H1 (cell line): ENCODE measurements around the gene PBX3. TPM values are rescaled to one million over a fixed set of nuclear protein-coding genes. Genes with fewer than 3 reads are reported as not detected.

ENCODE experiments used
- CTCF ChIA-PET: fragments of 300-600 bp; sonication (Branson Sonifier 250); formaldehyde crosslinking; loops from one replicate; lab custom pipeline; 2021; ENCODE audit not compliant: partially characterized antibody; lab: Charles Lee
- POLR2A ChIA-PET: fragments of 300-600 bp; sonication (Branson Sonifier 250); formaldehyde crosslinking; loops from one replicate; lab custom pipeline; 2021; ENCODE audit warnings: inconsistent platforms; ENCODE audit not compliant: partially characterized antibody; lab: Charles Lee
- DNase-seq, 2 experiments: peaks; one replicate each; pipeline versions ENCODE4 v3.0.0 to v3.0.0-alpha.2; 2010 to 2022; ENCODE audit warnings: low spot score in 2 of 2, low read depth in 1 of 2, mixed read lengths in 1 of 2
- FAIRE-seq: peaks from 2 replicates; lab custom pipeline; 2011; peaks lifted over from hg19 to GRCh38; lab: Jason Lieb, UNC
- H2AFZ ChIP-seq: 2 replicates; pipeline ENCODE4 v1.8.1; 2012; ENCODE audit warnings: low read length, inconsistent platforms
- H2AK5ac ChIP-seq: 2 replicates; pipeline ENCODE4 v1.6.1; 2013; ENCODE audit warnings: low read depth, low read length
- H2BK120ac ChIP-seq: replicated peaks from 2 replicates; pipeline ENCODE3; 2013; ENCODE audit warnings: low read depth, low read length, inconsistent platforms
- H2BK12ac ChIP-seq: 2 replicates; pipeline ENCODE4 v1.6.1; 2013; ENCODE audit warnings: low read depth, low read length
- H2BK15ac ChIP-seq: 2 replicates; pipeline ENCODE4 v1.6.1; 2013; ENCODE audit warnings: low read length
- H2BK20ac ChIP-seq: 2 replicates; pipeline ENCODE4 v1.6.1; 2013; ENCODE audit warnings: low read length
- H2BK5ac ChIP-seq: 2 replicates; pipeline ENCODE4 v1.6.1; 2013; ENCODE audit warnings: low read depth, low read length
- H3K14ac ChIP-seq: 2 replicates; pipeline ENCODE4 v1.6.1; 2013; ENCODE audit warnings: inconsistent platforms; ENCODE audit not compliant: insufficient read length
- H3K18ac ChIP-seq: 2 replicates; pipeline ENCODE4 v1.6.1; 2013; ENCODE audit warnings: low read length; ENCODE audit errors: extremely low read depth
- H3K23ac ChIP-seq: 2 replicates; pipeline ENCODE4 v1.6.1; 2013; ENCODE audit warnings: inconsistent platforms; ENCODE audit not compliant: insufficient read length
- H3K23me2 ChIP-seq: 2 replicates; pipeline ENCODE4 v1.6.1; 2013; ENCODE audit warnings: low read depth, low read length
- H3K27ac ChIP-seq: 2 replicates; pipeline ENCODE4 v1.6.1; 2011; ENCODE audit warnings: low read depth, low read length, inconsistent platforms
- H3K27me3 ChIP-seq, 4 experiments: replicated peaks in 1 of 4; 1 replicate in 1 of 4; 2 replicates in 3 of 4; pipeline versions ENCODE4 v1.6.1 to v1.8.1; 2011 to 2013; ENCODE audit warnings: low read length in 3 of 4, mild to moderate bottlenecking in 3 of 4, inconsistent platforms in 2 of 4, mixed read lengths in 2 of 4, moderate library complexity in 1 of 4; ENCODE audit not compliant: control insufficient read depth in 3 of 4, insufficient read depth in 3 of 4; ENCODE audit errors: extremely low read depth in 1 of 4
- H3K36me3 ChIP-seq, 4 experiments: 2 replicates each; pipeline versions ENCODE4 v1.6.1 to v1.8.1; 2011 to 2013; ENCODE audit warnings: mild to moderate bottlenecking in 4 of 4, low read length in 3 of 4, moderate library complexity in 2 of 4, control low read depth in 1 of 4, inconsistent platforms in 1 of 4; ENCODE audit not compliant: insufficient read depth in 4 of 4, control insufficient read depth in 2 of 4
- H3K4ac ChIP-seq: replicated peaks from 2 replicates; pipeline ENCODE3; 2013; ENCODE audit warnings: low read length, low read depth, mixed read lengths, inconsistent platforms; ENCODE audit not compliant: insufficient read length
- H3K4me1 ChIP-seq, 4 experiments: replicated peaks in 1 of 4; 1 replicate in 1 of 4; 2 replicates in 3 of 4; pipeline versions ENCODE4 v1.6.1 to v1.8.1; 2011 to 2013; ENCODE audit warnings: low read length in 3 of 4, inconsistent platforms in 2 of 4, mixed read lengths in 1 of 4; ENCODE audit not compliant: insufficient read depth in 4 of 4, control insufficient read depth in 3 of 4
- H3K4me2 ChIP-seq, 2 experiments: 2 replicates each; pipeline versions ENCODE4 v1.6.1 to v1.8.1; 2011 to 2013; ENCODE audit warnings: low read depth in 2 of 2, low read length in 2 of 2, control low read depth in 1 of 2, inconsistent platforms in 1 of 2, mild to moderate bottlenecking in 1 of 2; ENCODE audit not compliant: insufficient read depth in 1 of 2
- H3K4me3 ChIP-seq, 4 experiments: fragments of 200-600, 300-600 bp in 1 of 4; sonication (generic), shearing (Covaris generic), sonication (Bioruptor Twin) in 1 of 4; 2 replicates each; pipeline versions ENCODE4 v1.5.1 to v1.8.1; 2011 to 2016; ENCODE audit warnings: low read length in 4 of 4, low read depth in 3 of 4, control low read depth in 2 of 4, inconsistent platforms in 2 of 4, mild to moderate bottlenecking in 2 of 4, mixed read lengths in 1 of 4, moderate library complexity in 1 of 4; ENCODE audit not compliant: insufficient read depth in 2 of 4; ENCODE audit errors: extremely low read depth in 1 of 4
- H3K56ac ChIP-seq: replicated peaks from 2 replicates; pipeline ENCODE3; 2013; ENCODE audit warnings: low read depth, mild to moderate bottlenecking, mixed read lengths, low read length, inconsistent platforms; ENCODE audit not compliant: insufficient read length
- H3K79me1 ChIP-seq: 2 replicates; pipeline ENCODE4 v1.6.1; 2013; ENCODE audit warnings: low read depth, low read length, control low read depth
- H3K79me2 ChIP-seq, 2 experiments: 2 replicates each; pipeline versions ENCODE4 v1.6.1 to v1.8.1; 2012 to 2013; ENCODE audit warnings: low read length in 2 of 2, mild to moderate bottlenecking in 2 of 2, inconsistent platforms in 1 of 2; ENCODE audit not compliant: insufficient read depth in 2 of 2, control insufficient read depth in 1 of 2
- H3K9ac ChIP-seq, 4 experiments: replicated peaks in 1 of 4; 1 replicate in 1 of 4; 2 replicates in 3 of 4; pipeline versions ENCODE4 v1.6.1 to v1.8.1; 2011 to 2013; ENCODE audit warnings: low read depth in 3 of 4, low read length in 3 of 4, control low read depth in 2 of 4, mild to moderate bottlenecking in 2 of 4, moderate library complexity in 2 of 4, inconsistent platforms in 1 of 4; ENCODE audit errors: extremely low read depth in 1 of 4
- H3K9me3 ChIP-seq, 2 experiments: 2 replicates each; pipeline versions ENCODE4 v1.6.1 to v1.8.1; 2012 to 2013; ENCODE audit warnings: mild to moderate bottlenecking in 2 of 2, moderate library complexity in 2 of 2, control low read depth in 1 of 2, inconsistent platforms in 1 of 2, low read depth in 1 of 2, low read length in 1 of 2, mixed read lengths in 1 of 2; ENCODE audit not compliant: insufficient read depth in 2 of 2
- H4K20me1 ChIP-seq, 2 experiments: replicated peaks in 1 of 2; 2 replicates each; pipeline versions ENCODE3 to v1.8.1; 2011 to 2013; ENCODE audit warnings: inconsistent platforms in 2 of 2, low read length in 2 of 2, mild to moderate bottlenecking in 1 of 2; ENCODE audit not compliant: insufficient read depth in 2 of 2, control insufficient read depth in 1 of 2
- H4K5ac ChIP-seq: 2 replicates; pipeline ENCODE4 v1.6.1; 2013; ENCODE audit warnings: low read length, low read depth, mixed read lengths, inconsistent platforms; ENCODE audit not compliant: insufficient read length
- H4K8ac ChIP-seq: 2 replicates; pipeline ENCODE4 v1.8.0; 2013; ENCODE audit warnings: mild to moderate bottlenecking, moderate library complexity, low read length, inconsistent platforms; ENCODE audit not compliant: insufficient read depth; ENCODE audit errors: extremely low read depth
- H4K91ac ChIP-seq: replicated peaks from 2 replicates; pipeline ENCODE3; 2013; ENCODE audit warnings: low read length, mixed read lengths, inconsistent platforms; ENCODE audit not compliant: insufficient read length
- MAFK ChIP-seq: IDR thresholded peaks from 2 replicates; pipeline ENCODE4 v1.6.1; 2012; ENCODE audit warnings: low read depth, mild to moderate bottlenecking, improper control_type of control experiment, low read length
- WGBS, 2 experiments: shearing (Covaris generic) in 1 of 2; methylation state at CpG; one replicate each; pipeline versions ENCODE4 v1.1.6 to v1.1.7; 2013 to 2015; ENCODE audit warnings: low lambda C conversion rate in 2 of 2, mixed read lengths in 2 of 2, inconsistent platforms in 1 of 2, low coverage in 1 of 2, missing lambda C conversion rate in 1 of 2; ENCODE audit not compliant: insufficient replicate concordance in 2 of 2, insufficient coverage in 1 of 2, insufficient read length in 1 of 2; ENCODE audit errors: extremely low coverage in 1 of 2, missing lambda C conversion rate in 1 of 2; 5-methylcytosine and 5-hydroxymethylcytosine counted together
- polyA plus RNA-seq, 7 experiments: library from polyadenylated mRNA; depleted of rRNA in 3 of 7; stranded (reverse) in 5 of 7; unstranded in 2 of 7; fragments of >200 nt in 5 of 7; fragments of 200-250 nt in 2 of 7; gene quantifications; 1 replicate in 5 of 7; 2 replicates in 1 of 7; 4 replicates in 1 of 7; pipeline versions ENCODE4 v1.2.1 to v1.2.3, GENCODE V29; 2011 to 2013; ENCODE audit warnings: missing spikeins in 2 of 7, mixed read lengths in 2 of 7
- total RNA-seq: library from RNA; stranded (reverse); fragmentation: NEBNext Ultra II Directional; extraction: Animal tissue kit (Norgen Biotek cat#: 25700); gene quantifications from 2 replicates; pipeline ENCODE4 v1.2.1, GENCODE V29; 2021
- TF ChIP-seq, protein P1 (sequence below), 3 experiments: IDR thresholded peaks; 1 replicate in 2 of 3; 2 replicates in 1 of 3; pipeline versions ENCODE4 v1.5.1 to v1.6.1; 2011; ENCODE audit warnings: low read length in 3 of 3, mild to moderate bottlenecking in 3 of 3, inconsistent platforms in 2 of 3, low read depth in 1 of 3, moderate library complexity in 1 of 3; ENCODE audit not compliant: insufficient read depth in 1 of 3; ENCODE audit errors: control extremely low read depth in 1 of 3

PBX3 gene
- total and polyA plus RNA-seq, 2 of the 8 experiments (the other 6 are each of a cell fraction or from before 2014, with no cell fraction given): 22.7 to 44.3 TPM

GRCh38 chr9:125966466-125966865, 219.3 kb downstream of the PBX3 start:
- 90% methylated on average over 9 of the region's 9 CpGs; no CpG with 5 or more reads in 1 of the 2 experiments for WGBS, 2 experiments
- Histone ChIP-seq H3K27me3 (no peaks in the 10 kb centered on the region), H2BK20ac (no peak overlapping the region), H3K18ac (no peak overlapping the region), H3K23me2 (no peaks in the 10 kb centered on the region; the same call in 1 of the 2 replicates), H4K5ac (no peak overlapping the region), H3K4me1 (no peaks in the 10 kb centered on the region), H2BK15ac (no peak overlapping the region), H3K4ac (no peak overlapping the region), H3K36me3 (peaks cover 0 to 25% (median 9%) of the 10 kb centered on the region in 4 experiments; a peak in 6 of 8 replicates), H3K23ac (no peak overlapping the region), H4K8ac (no peak overlapping the region), H2AK5ac (no peak overlapping the region), H2BK120ac (no peak overlapping the region), H3K79me1 (no peaks in the 10 kb centered on the region), H3K27ac (no peak overlapping the region), H3K14ac (no peak overlapping the region), H2AFZ (no peak overlapping the region), H3K9me3 (no peaks in the 10 kb centered on the region), H3K4me3 (no peak overlapping the region), H3K4me2 (no peak overlapping the region), H4K91ac (no peak overlapping the region), H3K79me2 (no peaks in the 10 kb centered on the region), H4K20me1 (no peaks in the 10 kb centered on the region), H3K56ac (no peak overlapping the region), H2BK12ac (no peak overlapping the region), H3K9ac (no peak overlapping the region), H2BK5ac (no peak overlapping the region)
- no peak for TF ChIP-seq MAFK
- TF ChIP-seq, protein P1, sequence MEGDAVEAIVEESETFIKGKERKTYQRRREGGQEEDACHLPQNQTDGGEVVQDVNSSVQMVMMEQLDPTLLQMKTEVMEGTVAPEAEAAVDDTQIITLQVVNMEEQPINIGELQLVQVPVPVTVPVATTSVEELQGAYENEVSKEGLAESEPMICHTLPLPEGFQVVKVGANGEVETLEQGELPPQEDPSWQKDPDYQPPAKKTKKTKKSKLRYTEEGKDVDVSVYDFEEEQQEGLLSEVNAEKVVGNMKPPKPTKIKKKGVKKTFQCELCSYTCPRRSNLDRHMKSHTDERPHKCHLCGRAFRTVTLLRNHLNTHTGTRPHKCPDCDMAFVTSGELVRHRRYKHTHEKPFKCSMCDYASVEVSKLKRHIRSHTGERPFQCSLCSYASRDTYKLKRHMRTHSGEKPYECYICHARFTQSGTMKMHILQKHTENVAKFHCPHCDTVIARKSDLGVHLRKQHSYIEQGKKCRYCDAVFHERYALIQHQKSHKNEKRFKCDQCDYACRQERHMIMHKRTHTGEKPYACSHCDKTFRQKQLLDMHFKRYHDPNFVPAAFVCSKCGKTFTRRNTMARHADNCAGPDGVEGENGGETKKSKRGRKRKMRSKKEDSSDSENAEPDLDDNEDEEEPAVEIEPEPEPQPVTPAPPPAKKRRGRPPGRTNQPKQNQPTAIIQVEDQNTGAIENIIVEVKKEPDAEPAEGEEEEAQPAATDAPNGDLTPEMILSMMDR (IDR thresholded peaks at IDR 0.05; ENCODE audit: control extremely low read depth in 1 of 3, insufficient read depth in 1 of 3, low read depth in 1 of 3, low read length in 3 of 3): no peak
- no peak for DNase-seq
- POLR2A ChIA-PET: no interaction called here
- FAIRE-seq: no peak
- CTCF ChIA-PET: interaction anchor here (1.1 kb wide), 1 partner anchor 15 kb away, joined by 3 read pairs; no protein-coding TSS in a partner anchor
